Psoas muscle (tissue), 8 donors: ENCODE data around the gene LRRTM4. TPM values are rescaled to one million over a fixed set of nuclear protein-coding genes. Genes with fewer than 3 reads are reported as not detected.

Experiments used
- ATAC-seq, 4 donors: fragments of 200-7000 bp; cut with Tn5 transposase; one replicate each; pipeline ENCODE4 v1.9.1; 2020; ENCODE audit warnings: moderate library complexity in 3 of 4, mild to moderate bottlenecking in 2 of 4
- DNase-seq, 2 donors: peaks; one replicate each; pipeline ENCODE4 v3.0.0-alpha.2; 2020
- H3K27ac ChIP-seq: fragments of 200-600 bp; one replicate; pipeline ENCODE4 v1.8.0; 2022
- H3K27me3 ChIP-seq, 3 donors: fragments of 200-600 bp in 1 of 3; one replicate each; pipeline versions ENCODE4 v1.6.1 to v1.8.0; 2013 to 2022; ENCODE audit warnings: low read length in 2 of 3, mild to moderate bottlenecking in 2 of 3, moderate library complexity in 1 of 3; ENCODE audit not compliant: insufficient read depth in 3 of 3
- H3K36me3 ChIP-seq, 2 donors: fragments of 200-600 bp in 1 of 2; one replicate each; pipeline versions ENCODE4 v1.6.1 to v1.8.0; 2013 to 2022; ENCODE audit warnings: low read depth in 1 of 2, mild to moderate bottlenecking in 1 of 2, moderate library complexity in 1 of 2; ENCODE audit not compliant: insufficient read depth in 1 of 2
- H3K4me1 ChIP-seq: fragments of 200-600 bp; one replicate; pipeline ENCODE4 v1.8.0; 2022
- H3K4me3 ChIP-seq: fragments of 200-600 bp; one replicate; pipeline ENCODE4 v1.8.0; 2022; ENCODE audit warnings: mild to moderate bottlenecking
- H3K9me3 ChIP-seq: fragments of 200-600 bp; one replicate; pipeline ENCODE4 v1.8.0; 2022
- CTCF ChIP-seq: fragments of 200-600 bp; IDR thresholded peaks from one replicate; pipeline ENCODE4 v1.8.0; 2022; ENCODE audit warnings: antibody characterized with exemption
- WGBS, 3 donors: extraction: QIAGEN DNeasy Blood & Tissue Kit; methylation state at CpG; one replicate each; pipeline versions ENCODE4 v1.1.6 to v1.1.7; 2013; 5-methylcytosine and 5-hydroxymethylcytosine counted together
- intact Hi-C, 2 donors: fragments of 100-400 bp; cut with DNase I; formaldehyde crosslinking; loops; one replicate each; pipeline versions ENCODE4 v1.11.0 to v1.14.2; 2022
- polyA plus RNA-seq, 3 donors: library from polyadenylated mRNA; stranded (reverse); fragments of 200-250 nt; gene quantifications; one replicate each; pipeline ENCODE4 v1.2.3, GENCODE V29; 2013
- total RNA-seq, 4 donors: library from RNA; stranded (reverse); fragmentation: NEBNext Ultra II Directional in 2 of 4; extraction: Animal tissue kit (Norgen Biotek cat#: 25700) in 2 of 4; gene quantifications; one replicate each; pipeline versions ENCODE4 v1.2.1 to v1.2.4, GENCODE V29; 2021 to 2023
- donor health status: healthy with polysubstance abuse.
- donor health status: DM: no; HTN: no; CAD: no; lungs with moderate emphysema.
- donor health status: Bipolar disorder and iron deficiency.
- donor health status: healthy.
- donor health status: DM: yes; HTN: yes; CAD: no.
- donor health status: DM: no; HTN: no; CAD: no.
- donor health status: DM: no; HTN: no; CAD: no.
- donor health status: DM: yes; HTN: yes; CAD: no.

LRRTM4 gene
- total and polyA plus RNA-seq, 7 donors: 0.03 to 0.86 (median 0.25) TPM; not detected in 1

GRCh38 chr2:77372636-77373035, 149.5 kb downstream of the LRRTM4 start:
- no peak for TF ChIP-seq CTCF
- Histone ChIP-seq H3K4me1 (no peaks in the 10 kb centered on the region), H3K27me3 (no peaks in the 10 kb centered on the region), H3K36me3 (no peaks in the 10 kb centered on the region), H3K27ac (no peak overlapping the region), H3K4me3 (no peak overlapping the region), H3K9me3 (no peaks in the 10 kb centered on the region)
- ATAC-seq: no peak
- no peak for DNase-seq
- intact Hi-C loops: no loop called here

- no peaks in the 10 kb centered on the region for H3K9me3 ChIP-seq
- TF ChIP-seq CTCF: no peak
- no peaks in the 10 kb centered on the region for H3K36me3 ChIP-seq
- no peaks in the 10 kb centered on the region for H3K4me1 ChIP-seq
- intact Hi-C loops: no loop called here
- WGBS, 3 donors: 33 to 43% (median 39%) methylated on average over 3 of the region's 3 CpGs
- no peaks in the 10 kb centered on the region for H3K27me3 ChIP-seq
- ATAC-seq (no peak), DNase-seq (no peak)
- no peak overlapping the region for H3K4me3 ChIP-seq
- H3K27ac ChIP-seq: no peak overlapping the region
Observed at GRCh38 chr2:77370511-77370910, 151.7 kb downstream of the LRRTM4 start.

- Histone ChIP-seq H3K27ac (no peak overlapping the region), H3K27me3 (no peaks in the 10 kb centered on the region), H3K9me3 (no peaks in the 10 kb centered on the region), H3K36me3 (no peaks in the 10 kb centered on the region), H3K4me3 (no peak overlapping the region), H3K4me1 (no peaks in the 10 kb centered on the region)
- intact Hi-C loops: no loop called here
- WGBS, 3 donors: 80 to 90% (median 87%) methylated on average over 5 of the region's 5 CpGs
- TF ChIP-seq CTCF: no peak
- no peak for ATAC-seq
- no peak for DNase-seq
Observed at GRCh38 chr2:77363277-77363676, 158.9 kb downstream of the LRRTM4 start.

- no peak for TF ChIP-seq CTCF
- no peaks in the 10 kb centered on the region for H3K27me3 ChIP-seq
- intact Hi-C loops: no loop called here
- H3K4me3 ChIP-seq: no peak overlapping the region
- H3K4me1 ChIP-seq: no peaks in the 10 kb centered on the region
- H3K9me3 ChIP-seq: no peaks in the 10 kb centered on the region
- H3K36me3 ChIP-seq: no peaks in the 10 kb centered on the region
- no peak for DNase-seq
- ATAC-seq: no peak
- no peak overlapping the region for H3K27ac ChIP-seq
Observed at GRCh38 chr2:77348821-77349220, 173.4 kb downstream of the LRRTM4 start.

GRCh38 chr2:77336013-77336412, 186.2 kb downstream of the LRRTM4 start:
- DNase-seq (no peak), ATAC-seq (no peak)
- Histone ChIP-seq H3K4me3 (no peak overlapping the region), H3K36me3 (no peaks in the 10 kb centered on the region), H3K4me1 (no peaks in the 10 kb centered on the region), H3K9me3 (no peaks in the 10 kb centered on the region), H3K27ac (no peak overlapping the region), H3K27me3 (no peaks in the 10 kb centered on the region)
- intact Hi-C loops: no loop called here
- no peak for TF ChIP-seq CTCF
